ENCODE data around the gene TMC7. TPM values are rescaled to one million over a fixed set of nuclear protein-coding genes. Genes with fewer than 3 reads are reported as not detected.

The TMC7 gene
- total RNA-seq, 1 experiment from 2014 or later = 4.3 TPM

DNA sequence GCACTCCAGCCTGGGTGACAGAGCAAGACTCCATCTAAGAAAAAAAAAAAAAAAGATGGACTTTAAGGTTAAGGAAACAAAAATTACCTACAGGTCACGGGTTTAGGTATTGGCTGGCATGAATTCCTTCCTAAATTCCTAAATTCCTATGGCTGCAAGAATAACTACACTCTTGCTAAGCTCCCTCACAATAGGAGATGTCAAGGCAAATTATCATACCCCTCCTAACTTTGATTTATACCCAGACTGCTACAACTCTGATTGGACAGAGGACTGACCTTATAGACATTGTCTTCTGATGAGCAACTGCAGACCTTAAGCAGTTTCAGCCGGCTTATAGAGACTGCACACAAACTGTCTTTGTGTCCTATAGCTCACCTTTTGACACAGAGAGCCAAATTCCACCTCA is 25.1 kb upstream of the TMC7 start:
- TF ChIP-seq, protein P1, sequence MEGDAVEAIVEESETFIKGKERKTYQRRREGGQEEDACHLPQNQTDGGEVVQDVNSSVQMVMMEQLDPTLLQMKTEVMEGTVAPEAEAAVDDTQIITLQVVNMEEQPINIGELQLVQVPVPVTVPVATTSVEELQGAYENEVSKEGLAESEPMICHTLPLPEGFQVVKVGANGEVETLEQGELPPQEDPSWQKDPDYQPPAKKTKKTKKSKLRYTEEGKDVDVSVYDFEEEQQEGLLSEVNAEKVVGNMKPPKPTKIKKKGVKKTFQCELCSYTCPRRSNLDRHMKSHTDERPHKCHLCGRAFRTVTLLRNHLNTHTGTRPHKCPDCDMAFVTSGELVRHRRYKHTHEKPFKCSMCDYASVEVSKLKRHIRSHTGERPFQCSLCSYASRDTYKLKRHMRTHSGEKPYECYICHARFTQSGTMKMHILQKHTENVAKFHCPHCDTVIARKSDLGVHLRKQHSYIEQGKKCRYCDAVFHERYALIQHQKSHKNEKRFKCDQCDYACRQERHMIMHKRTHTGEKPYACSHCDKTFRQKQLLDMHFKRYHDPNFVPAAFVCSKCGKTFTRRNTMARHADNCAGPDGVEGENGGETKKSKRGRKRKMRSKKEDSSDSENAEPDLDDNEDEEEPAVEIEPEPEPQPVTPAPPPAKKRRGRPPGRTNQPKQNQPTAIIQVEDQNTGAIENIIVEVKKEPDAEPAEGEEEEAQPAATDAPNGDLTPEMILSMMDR (conservative IDR thresholded peaks at IDR 0.05) = no peak
- Histone ChIP-seq H3K27me3 (ENCODE audit: insufficient read depth, low read length) (no peaks in the 10 kb centered on the region), H2AK5ac (ENCODE audit: insufficient read length, low read length) (no peak overlapping the region), H3K4me1 (ENCODE audit: insufficient read depth, low read length) (peaks cover 4% of the 10 kb centered on the region; the same call in 1 of the 2 replicates), H3K18ac (ENCODE audit: insufficient read length, low read depth, low read length) (no peak overlapping the region), H3K9ac (ENCODE audit: extremely low read depth, insufficient read length, low read length) (no peak overlapping the region), H3K56ac (ENCODE audit: insufficient read length, low read depth, low read length) (no peak overlapping the region), H3K23me2 (ENCODE audit: insufficient read length, low read depth, low read length, poor library complexity, severe bottlenecking) (no peaks in the 10 kb centered on the region), H2BK120ac (ENCODE audit: low read depth, low read length, poor library complexity, severe bottlenecking) (no peak overlapping the region), H4K20me1 (ENCODE audit: control insufficient read depth, insufficient read depth, insufficient read length) (no peaks in the 10 kb centered on the region), H3K4me2 (ENCODE audit: insufficient read depth, insufficient read length, low read length) (no peak overlapping the region), H3K4ac (ENCODE audit: low read depth, low read length) (no peak overlapping the region), H3K23ac (ENCODE audit: insufficient read length, low read depth, low read length) (no peak overlapping the region), H3T11ph (ENCODE audit: low read length) (no peak overlapping the region), H3K79me1 (ENCODE audit: insufficient read depth, low read depth, low read length, poor library complexity, severe bottlenecking) (no peaks in the 10 kb centered on the region), H3K27ac (ENCODE audit: insufficient read length, low read depth, low read length) (no peak overlapping the region), H2AFZ (ENCODE audit: low read length) (no peak overlapping the region), H2BK20ac (ENCODE audit: low read depth, low read length, poor library complexity, severe bottlenecking) (no peak overlapping the region), H3K79me2 (ENCODE audit: insufficient read depth, low read length) (no peaks in the 10 kb centered on the region), H3K9me3 (ENCODE audit: control insufficient read depth, low read depth, low read length) (no peaks in the 10 kb centered on the region), H4K8ac (replicated peaks; ENCODE audit: insufficient read length, low read depth, low read length) (no peak overlapping the region), H2BK5ac (ENCODE audit: insufficient read length, low read length) (no peak overlapping the region), H4K91ac (ENCODE audit: insufficient read length, low read depth, low read length) (no peak overlapping the region), H3K14ac (ENCODE audit: insufficient read depth, low read length) (no peak overlapping the region), H4K5ac (ENCODE audit: insufficient read length, low read depth, low read length) (no peak overlapping the region), H2BK15ac (ENCODE audit: low read depth, low read length) (no peak overlapping the region), H2BK12ac (ENCODE audit: insufficient read length, low read depth, low read length) (no peak overlapping the region)
- no peaks in the 10 kb centered on the region; a peak in 1 of 5 replicates for H3K9me3 Mint-ChIP-seq
- DNase-seq = no peak
- WGBS (ENCODE audit: extremely low coverage, insufficient read length, low lambda C conversion rate) = no CpG with 5 or more reads among the region's 2 CpGs
- H3K4me3 Mint-ChIP-seq = no peak overlapping the region
- H3K36me3 Mint-ChIP-seq (ENCODE audit: insufficient read depth in 1 of 3, low read depth in 3 of 3) = no peaks in the 10 kb centered on the region; a peak in 1 of 7 replicates
- peaks cover 12 to 16% of the 10 kb centered on the region in 2 experiments for H3K4me1 Mint-ChIP-seq
- no peaks in the 10 kb centered on the region; the same call in 1 of the 2 replicates for H3K27me3 Mint-ChIP-seq (ENCODE audit: low read depth)
- H3K27ac Mint-ChIP-seq = no peak overlapping the region; a peak in 1 of 7 replicates
